ENCODE measurements around the gene BFAR.
"Not testable (repeated sequence)": the region's sequence is repeated elsewhere in the genome, so short reads cannot be mapped to it uniquely, and the experiment has no call there.

Gene BFAR

DNA sequence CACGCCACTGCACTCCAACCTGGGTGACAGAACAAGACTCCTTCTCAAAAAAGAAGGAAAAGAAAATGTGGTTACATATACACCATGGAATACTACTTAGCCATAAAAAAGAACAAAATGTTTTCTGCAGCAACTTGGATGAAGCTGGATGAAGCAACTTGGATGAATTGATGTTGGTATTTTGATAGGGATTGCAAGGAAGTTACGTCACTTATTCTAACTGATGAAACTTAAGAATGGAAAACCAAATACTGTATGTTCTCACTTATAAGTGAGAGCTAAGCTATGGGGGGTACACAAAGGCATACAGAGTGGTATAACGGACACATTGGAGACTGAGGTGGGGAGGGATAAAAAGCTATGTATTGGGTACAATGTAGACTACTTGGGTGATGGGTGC lies 43.9 kb downstream of the BFAR start:
- no peak for DNase-seq (ENCODE audit: extremely low read depth, low read depth)
- TF ChIP-seq CTCF (IDR thresholded peaks at IDR 0.05; ENCODE audit: low read depth, low read length, missing control alignments) = no peak
- no peak overlapping the region for H3K4me3 ChIP-seq (replicated peaks; ENCODE audit: low read depth, low read length)

GRCh38 chr16:14677627-14678026 lies 44.9 kb downstream of the BFAR start:
- TF ChIP-seq CTCF (IDR thresholded peaks at IDR 0.05; ENCODE audit: low read depth, low read length, missing control alignments) = no peak
- DNase-seq (ENCODE audit: extremely low read depth, low read depth) = no peak
- H3K4me3 ChIP-seq (replicated peaks; ENCODE audit: low read depth, low read length) = no peak overlapping the region

DNA sequence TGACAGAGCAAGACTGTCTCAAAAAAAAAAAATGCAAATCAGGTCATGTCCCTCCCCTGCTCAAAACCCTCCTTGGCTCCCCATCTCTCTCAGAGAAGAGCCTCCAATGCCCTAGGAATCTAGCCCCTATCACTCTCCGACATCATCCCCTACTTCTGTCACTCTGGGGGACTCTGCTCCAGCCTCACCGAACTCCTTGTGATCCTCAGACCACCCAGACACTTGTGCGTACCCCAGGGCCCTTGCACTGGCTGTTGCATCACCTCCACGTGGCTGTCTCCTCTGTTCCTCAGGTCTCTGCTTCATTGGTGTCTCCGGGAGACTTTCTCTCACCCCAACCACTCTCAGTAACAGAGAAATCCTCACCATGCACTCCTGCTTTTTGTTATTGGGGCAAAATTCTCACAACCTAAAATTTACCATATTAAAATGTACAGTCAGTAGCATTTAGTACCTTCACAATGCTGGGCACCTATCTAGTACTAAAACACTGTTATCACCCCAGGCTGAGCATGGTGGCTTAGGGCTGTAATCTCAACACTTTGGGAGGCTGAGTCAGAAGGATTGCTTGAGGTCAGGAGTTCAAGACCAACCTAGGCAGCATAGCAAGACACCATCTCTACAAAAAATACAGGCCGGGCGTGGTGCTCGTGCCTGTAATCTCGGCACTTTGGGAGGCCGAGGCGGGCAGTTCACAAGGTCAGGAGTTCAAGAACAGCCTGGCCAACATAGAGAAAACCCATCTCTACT lies 46.2 kb downstream of the BFAR start:
- H3K4me3 ChIP-seq (replicated peaks; ENCODE audit: low read depth, low read length) = no peak overlapping the region
- no peak for TF ChIP-seq CTCF (IDR thresholded peaks at IDR 0.05; ENCODE audit: low read depth, low read length, missing control alignments)
- DNase-seq (ENCODE audit: extremely low read depth, low read depth) = no peak

DNA sequence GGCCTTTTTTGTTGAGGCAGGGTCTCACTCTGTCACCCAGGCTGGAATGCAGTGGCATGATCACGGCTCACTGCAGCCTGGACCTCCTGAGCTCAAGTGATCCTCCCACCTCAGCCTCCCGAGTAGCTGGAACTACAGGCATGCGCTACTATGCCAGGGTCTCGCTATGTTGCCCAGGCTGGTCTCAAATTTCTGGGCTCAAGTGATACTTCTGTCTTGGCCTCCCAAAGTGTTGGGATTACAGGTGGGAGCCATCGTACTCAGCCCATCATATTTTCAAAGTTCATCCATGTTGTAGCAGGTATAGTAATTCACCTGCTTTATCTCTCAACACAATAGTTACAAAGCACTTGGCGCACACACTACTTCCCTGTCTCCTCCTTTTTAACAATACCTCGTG lies 47.6 kb downstream of the BFAR start:
- not testable (repeated sequence) for DNase-seq (ENCODE audit: extremely low read depth, low read depth); H3K4me3 ChIP-seq (replicated peaks; ENCODE audit: low read depth, low read length)

DNA sequence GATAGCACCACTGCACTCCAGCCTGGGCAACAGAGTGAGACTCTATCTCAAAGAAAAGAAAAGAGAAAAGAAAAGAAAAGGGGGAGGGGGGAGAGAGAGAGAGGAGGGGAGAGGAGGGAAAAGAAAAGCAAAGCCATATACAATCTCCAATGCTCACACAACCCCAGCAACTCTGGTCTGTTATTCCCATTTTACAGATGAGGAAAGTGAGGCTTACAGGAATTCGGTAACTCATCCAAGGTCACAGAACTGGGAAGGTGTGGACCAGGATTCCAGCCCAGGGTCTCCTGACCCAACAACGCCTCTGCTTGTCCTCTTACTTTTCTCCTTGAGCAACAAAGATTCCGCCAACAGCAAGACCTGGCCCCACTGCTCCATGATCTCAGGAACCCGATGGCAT lies 48.4 kb downstream of the BFAR start:
- no peak overlapping the region for H3K4me3 ChIP-seq (replicated peaks; ENCODE audit: low read depth, low read length)
- no peak for DNase-seq (ENCODE audit: extremely low read depth, low read depth)
- TF ChIP-seq CTCF (IDR thresholded peaks at IDR 0.05; ENCODE audit: low read depth, low read length, missing control alignments) = no peak

DNA sequence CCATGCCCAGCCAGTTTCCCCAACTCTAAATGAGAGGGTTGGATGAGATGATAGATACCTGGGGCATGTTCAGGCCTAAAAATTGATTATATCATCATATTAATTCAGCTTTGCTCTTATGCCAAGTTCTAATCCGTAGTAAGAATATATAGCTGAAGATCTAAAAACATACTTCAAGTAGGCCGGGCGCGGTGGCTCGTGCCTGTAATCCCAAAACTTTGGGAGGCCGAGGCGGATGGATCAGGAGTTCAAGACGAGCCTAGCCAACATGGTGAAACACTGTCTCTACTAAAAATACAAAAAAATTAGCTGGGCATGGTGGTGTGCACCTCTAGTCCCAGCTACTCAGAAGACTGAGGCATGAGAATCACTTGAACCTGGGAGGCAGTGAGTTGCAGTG lies 49.4 kb downstream of the BFAR start:
- no peak overlapping the region for H3K4me3 ChIP-seq (replicated peaks; ENCODE audit: low read depth, low read length)
- no peak for TF ChIP-seq CTCF (IDR thresholded peaks at IDR 0.05; ENCODE audit: low read depth, low read length, missing control alignments)
- no peak for DNase-seq (ENCODE audit: extremely low read depth, low read depth)

GRCh38 chr16:14685870-14686793 lies 53.4 kb downstream of the BFAR start:
- DNase-seq (ENCODE audit: extremely low read depth, low read depth); H3K4me3 ChIP-seq (replicated peaks; ENCODE audit: low read depth, low read length): not testable (repeated sequence)

DNA sequence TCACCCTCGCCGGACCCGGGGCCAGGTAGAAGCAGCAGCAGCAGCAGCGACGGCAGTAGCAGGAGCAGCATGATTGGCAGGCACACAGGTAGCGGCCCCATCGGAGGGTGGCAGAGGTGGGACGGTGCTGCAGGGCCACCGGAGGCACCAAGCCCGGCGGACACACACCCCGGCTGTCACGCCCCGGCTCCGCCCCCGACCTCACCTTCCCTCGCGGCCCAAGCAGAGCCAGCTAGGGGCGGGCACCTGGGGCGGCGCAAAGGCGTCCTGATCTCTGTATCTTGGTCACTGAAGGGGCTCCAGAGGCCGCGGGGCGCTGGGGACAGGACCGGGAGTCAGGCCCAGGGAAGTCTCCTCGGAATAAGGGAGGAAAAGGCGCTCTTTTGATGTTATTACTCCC lies 61.4 kb downstream of the BFAR start, which contains the start of gene PLA2G10:
PLA2G10 (minus strand) TSS at position 180 of the 400 bp plus-strand sequence; CDS start at position 101, 79 bp downstream.
- not testable (repeated sequence) for H3K4me3 ChIP-seq (replicated peaks; ENCODE audit: low read depth, low read length); DNase-seq (ENCODE audit: extremely low read depth, low read depth)

DNA sequence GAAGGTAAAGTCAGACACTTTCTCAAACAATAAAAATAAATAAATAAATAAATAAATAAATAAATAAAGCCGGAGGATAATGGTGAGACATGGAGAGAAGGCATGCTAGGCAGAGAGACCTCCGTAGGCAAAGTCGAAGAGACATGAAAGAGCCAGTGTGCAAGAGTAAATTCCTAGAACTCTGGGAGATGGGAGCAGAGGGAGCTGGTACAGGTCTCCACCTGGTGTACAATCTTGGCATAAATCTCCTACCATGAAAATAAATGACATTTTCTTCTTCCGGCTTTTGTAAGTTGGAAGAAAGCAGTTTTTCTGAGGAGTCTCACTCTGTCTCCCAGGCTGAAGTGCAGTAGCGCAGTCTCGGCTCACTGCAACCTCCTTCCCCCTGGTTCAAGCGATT lies 69.1 kb downstream of the BFAR start:
- H3K4me3 ChIP-seq (replicated peaks; ENCODE audit: low read depth, low read length); DNase-seq (ENCODE audit: extremely low read depth, low read depth): not testable (repeated sequence)

- not testable (repeated sequence) for H3K4me3 ChIP-seq (replicated peaks; ENCODE audit: low read depth, low read length); DNase-seq (ENCODE audit: extremely low read depth, low read depth)
Measured at GRCh38 chr16:14702672-14703071, 69.9 kb downstream of the BFAR start.

GRCh38 chr16:14703156-14704011 lies 70.6 kb downstream of the BFAR start, which contains the start of gene NPIPA3:
NPIPA3 (plus strand) TSS chr16:14703411; CDS start chr16:14708944, 5,533 bp downstream.
- not testable (repeated sequence) for DNase-seq (ENCODE audit: extremely low read depth, low read depth); H3K4me3 ChIP-seq (replicated peaks; ENCODE audit: low read depth, low read length)
